ENCODE data around the gene KRT16.
"Not testable (repeated sequence)": the region's sequence is repeated elsewhere in the genome, so short reads cannot be mapped to it uniquely, and the experiment has no call there.

KRT16 gene

GRCh38 chr17:41624208-41625101 is 11.9 kb upstream of the KRT16 start, which contains the start of gene KRT17:
Gene KRT17, minus strand, starts transcription at chr17:41624575. Its CDS starts 66 bp downstream, at chr17:41624509.
- no peak for TF ChIP-seq POLR2AphosphoS5 (IDR thresholded peaks at IDR 0.05; ENCODE audit: low read depth, low read length)
- no peak for TF ChIP-seq TAF1 (IDR thresholded peaks at IDR 0.05; ENCODE audit: borderline replicate concordance, low read depth, low read length)
- TF ChIP-seq POLR2A (IDR thresholded peaks at IDR 0.05; ENCODE audit: low read depth, low read length): no peak
- FAIRE-seq (no peak), DNase-seq (ENCODE audit: insufficient read length) (no peak)

- DNase-seq (ENCODE audit: insufficient read length); FAIRE-seq: not testable (repeated sequence)
Measured at GRCh38 chr17:41623184-41623861, 10.8 kb upstream of the KRT16 start.

- FAIRE-seq; DNase-seq (ENCODE audit: insufficient read length): not testable (repeated sequence)
Measured at GRCh38 chr17:41622340-41623183, 10.0 kb upstream of the KRT16 start.

GRCh38 chr17:41621916-41622315 is 9.3 kb upstream of the KRT16 start:
- TF ChIP-seq POLR2AphosphoS5 (IDR thresholded peaks at IDR 0.05; ENCODE audit: low read depth, low read length) (no peak), TAF1 (IDR thresholded peaks at IDR 0.05; ENCODE audit: borderline replicate concordance, low read depth, low read length) (no peak), POLR2A (IDR thresholded peaks at IDR 0.05; ENCODE audit: low read depth, low read length) (no peak)
- no peak for FAIRE-seq
- DNase-seq (ENCODE audit: insufficient read length): no peak

GRCh38 chr17:41621435-41621817 is 8.9 kb upstream of the KRT16 start:
- not testable (repeated sequence) for DNase-seq (ENCODE audit: insufficient read length); FAIRE-seq

- TF ChIP-seq TAF1 (IDR thresholded peaks at IDR 0.05; ENCODE audit: borderline replicate concordance, low read depth, low read length): no peak
- TF ChIP-seq POLR2AphosphoS5 (IDR thresholded peaks at IDR 0.05; ENCODE audit: low read depth, low read length): no peak
- TF ChIP-seq POLR2A (IDR thresholded peaks at IDR 0.05; ENCODE audit: low read depth, low read length): no peak
- no peak for DNase-seq (ENCODE audit: insufficient read length)
- no peak for FAIRE-seq
Measured at GRCh38 chr17:41620583-41621434, 8.2 kb upstream of the KRT16 start.

- DNase-seq (ENCODE audit: insufficient read length); FAIRE-seq: not testable (repeated sequence)
Measured at GRCh38 chr17:41619927-41620582, 7.5 kb upstream of the KRT16 start.

GRCh38 chr17:41619036-41619926 is 6.7 kb upstream of the KRT16 start:
- TF ChIP-seq POLR2AphosphoS5 (IDR thresholded peaks at IDR 0.05; ENCODE audit: low read depth, low read length) (no peak), TAF1 (IDR thresholded peaks at IDR 0.05; ENCODE audit: borderline replicate concordance, low read depth, low read length) (no peak), POLR2A (IDR thresholded peaks at IDR 0.05; ENCODE audit: low read depth, low read length) (no peak)
- no peak for FAIRE-seq
- no peak for DNase-seq (ENCODE audit: insufficient read length)

- FAIRE-seq: no peak
- TF ChIP-seq POLR2A (IDR thresholded peaks at IDR 0.05; ENCODE audit: low read depth, low read length) (no peak), POLR2AphosphoS5 (IDR thresholded peaks at IDR 0.05; ENCODE audit: low read depth, low read length) (no peak)
- no peak for DNase-seq (ENCODE audit: insufficient read length)
Measured at GRCh38 chr17:41618341-41619035, 5.9 kb upstream of the KRT16 start.

GRCh38 chr17:41617698-41618097 is 5.1 kb upstream of the KRT16 start:
- FAIRE-seq: no peak
- DNase-seq (ENCODE audit: insufficient read length): no peak
- TF ChIP-seq POLR2AphosphoS5 (IDR thresholded peaks at IDR 0.05; ENCODE audit: low read depth, low read length) (no peak), POLR2A (IDR thresholded peaks at IDR 0.05; ENCODE audit: low read depth, low read length) (no peak)
